ENCODE results near the gene TMEM132D.

TMEM132D gene

DNA sequence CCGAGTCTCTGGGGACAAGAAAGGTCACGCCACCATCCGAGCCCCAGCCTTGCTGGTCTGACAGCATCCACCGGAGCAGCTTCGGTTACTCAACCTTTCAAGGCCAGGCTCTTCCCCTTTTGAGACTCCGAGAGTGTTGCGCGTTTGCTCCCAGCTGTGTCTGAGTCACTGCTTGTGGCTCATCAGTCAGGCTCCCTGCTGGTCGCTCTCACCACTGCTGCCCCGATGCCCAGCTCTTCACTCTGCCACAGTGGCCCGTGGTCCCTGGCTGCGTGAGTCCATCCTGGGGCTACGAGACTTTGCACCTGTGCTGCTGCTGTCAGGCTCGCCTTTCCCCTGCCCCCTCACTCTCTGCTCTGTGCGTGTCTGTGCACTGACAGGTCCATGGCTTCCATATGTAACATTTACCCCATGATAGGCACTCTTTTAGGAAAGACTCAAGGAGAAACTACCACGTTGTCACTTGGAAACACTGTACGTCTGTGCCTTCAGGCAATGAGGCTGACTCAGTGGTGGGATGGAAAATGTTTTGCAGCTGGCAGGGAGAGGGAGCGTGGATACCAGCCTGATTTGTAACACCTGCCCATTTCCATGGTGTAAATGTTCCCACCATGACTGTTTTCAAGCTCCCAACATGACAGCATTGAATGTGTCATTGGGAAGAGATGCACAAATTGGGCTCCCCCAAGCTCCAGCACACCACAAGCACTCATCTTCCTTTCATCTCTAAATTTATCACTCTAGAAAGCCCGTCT is 350.7 kb downstream of the TMEM132D start:
- Histone ChIP-seq H2BK5ac (ENCODE audit: low read depth, low read length, poor library complexity, severe bottlenecking) (no peak overlapping the region), H3K4ac (ENCODE audit: low read depth in 1 of 2, low read length in 2 of 2) (no peak overlapping the region), H2AFZ (ENCODE audit: low read depth, low read length) (no peak overlapping the region), H2BK12ac (ENCODE audit: low read length in 2 of 2) (no peak overlapping the region), H3K4me3 (ENCODE audit: insufficient read depth in 1 of 2, low read depth in 1 of 2, low read length in 2 of 2) (no peak overlapping the region), H3K27me3 (ENCODE audit: control insufficient read depth in 1 of 2, insufficient read depth in 1 of 2, low read length in 2 of 2) (no peaks in the 10 kb centered on the region), H3K4me1 (ENCODE audit: control insufficient read depth, insufficient read depth, low read depth, low read length) (peaks cover 4% of the 10 kb centered on the region), H3K79me1 (replicated peaks; ENCODE audit: low read length, poor library complexity, severe bottlenecking) (no peaks in the 10 kb centered on the region), H3K27ac (ENCODE audit: low read length, poor library complexity, severe bottlenecking) (no peak overlapping the region), H4K91ac (ENCODE audit: low read length) (no peak overlapping the region), H4K8ac (ENCODE audit: low read length) (no peak overlapping the region), H2BK15ac (ENCODE audit: low read depth, poor library complexity, severe bottlenecking) (no peak overlapping the region), H3K9me3 (ENCODE audit: control insufficient read depth, low read length) (peaks cover 46% of the 10 kb centered on the region), H3K4me2 (ENCODE audit: low read length, poor library complexity, severe bottlenecking) (no peak overlapping the region), H3K18ac (ENCODE audit: low read depth in 1 of 2, low read length in 2 of 2) (no peak overlapping the region), H3K14ac (ENCODE audit: low read length in 2 of 2) (no peak overlapping the region), H2BK120ac (ENCODE audit: low read depth, low read length) (no peak overlapping the region), H2AK5ac (ENCODE audit: low read length, severe bottlenecking) (no peak overlapping the region), H3K9ac (ENCODE audit: low read length) (no peak overlapping the region), H3K23ac (ENCODE audit: low read length in 2 of 2) (no peak overlapping the region), H3K36me3 (ENCODE audit: control insufficient read depth in 1 of 2, insufficient read depth in 2 of 2, low read depth in 1 of 2, low read length in 2 of 2) (no peaks in the 10 kb centered on the region)
- no peak for DNase-seq
- 74% methylated on average over 19 of the region's 19 CpGs for WGBS

DNA sequence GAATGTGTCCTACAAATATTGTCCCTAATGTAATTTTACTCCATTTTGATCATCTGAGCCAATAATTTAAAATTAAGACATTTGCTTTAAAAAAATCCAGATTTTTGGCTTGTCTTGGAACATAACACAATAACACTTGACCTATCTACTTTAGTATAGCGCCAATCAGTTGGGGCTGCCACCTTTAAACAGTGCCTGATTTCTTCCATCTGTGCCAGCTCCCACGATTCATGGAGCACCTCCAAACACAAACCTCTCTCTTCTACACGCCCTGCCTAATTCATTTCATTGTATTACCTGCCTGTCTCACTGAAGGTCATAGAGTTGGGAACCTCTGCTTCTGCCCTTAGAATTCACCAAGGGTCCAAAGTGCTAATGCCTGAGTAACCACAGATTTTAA is 352.4 kb downstream of the TMEM132D start:
- 66% methylated on average over 3 of the region's 3 CpGs for WGBS
- Histone ChIP-seq H3K23ac (ENCODE audit: low read length in 2 of 2) (no peak overlapping the region), H3K9ac (ENCODE audit: low read length) (no peak overlapping the region), H3K14ac (ENCODE audit: low read length in 2 of 2) (no peak overlapping the region), H2BK12ac (ENCODE audit: low read length in 2 of 2) (no peak overlapping the region), H2AFZ (ENCODE audit: low read depth, low read length) (no peak overlapping the region), H4K91ac (ENCODE audit: low read length) (no peak overlapping the region), H4K8ac (ENCODE audit: low read length) (no peak overlapping the region), H3K4ac (ENCODE audit: low read depth in 1 of 2, low read length in 2 of 2) (no peak overlapping the region), H3K4me2 (ENCODE audit: low read length, poor library complexity, severe bottlenecking) (no peak overlapping the region), H2BK120ac (ENCODE audit: low read depth, low read length) (no peak overlapping the region), H2BK15ac (ENCODE audit: low read depth, poor library complexity, severe bottlenecking) (no peak overlapping the region), H2BK5ac (ENCODE audit: low read depth, low read length, poor library complexity, severe bottlenecking) (no peak overlapping the region), H3K27me3 (ENCODE audit: control insufficient read depth in 1 of 2, insufficient read depth in 1 of 2, low read length in 2 of 2) (no peaks in the 10 kb centered on the region), H2AK5ac (ENCODE audit: low read length, severe bottlenecking) (no peak overlapping the region), H3K9me3 (ENCODE audit: control insufficient read depth, low read length) (peaks cover 46% of the 10 kb centered on the region), H3K27ac (ENCODE audit: low read length, poor library complexity, severe bottlenecking) (no peak overlapping the region), H3K79me1 (replicated peaks; ENCODE audit: low read length, poor library complexity, severe bottlenecking) (no peaks in the 10 kb centered on the region), H3K4me1 (ENCODE audit: control insufficient read depth, insufficient read depth, low read depth, low read length) (peaks cover 4% of the 10 kb centered on the region), H3K4me3 (ENCODE audit: insufficient read depth in 1 of 2, low read depth in 1 of 2, low read length in 2 of 2) (no peak overlapping the region), H3K18ac (ENCODE audit: low read depth in 1 of 2, low read length in 2 of 2) (no peak overlapping the region), H3K36me3 (ENCODE audit: control insufficient read depth in 1 of 2, insufficient read depth in 2 of 2, low read depth in 1 of 2, low read length in 2 of 2) (no peaks in the 10 kb centered on the region)
- DNase-seq, result no peak

GRCh38 chr12:129550353-129550752 is 353.5 kb downstream of the TMEM132D start:
- H3K79me1 ChIP-seq (replicated peaks; ENCODE audit: low read length, poor library complexity, severe bottlenecking), result no peaks in the 10 kb centered on the region
- H3K27ac ChIP-seq (ENCODE audit: low read length, poor library complexity, severe bottlenecking), result no peak overlapping the region
- H3K14ac ChIP-seq (ENCODE audit: low read length in 2 of 2), result no peak overlapping the region
- H3K4me1 ChIP-seq (ENCODE audit: control insufficient read depth, insufficient read depth, low read depth, low read length), result peaks cover 4% of the 10 kb centered on the region
- no peak overlapping the region for H2AFZ ChIP-seq (ENCODE audit: low read depth, low read length)
- no peak overlapping the region for H3K23ac ChIP-seq (ENCODE audit: low read length in 2 of 2)
- H3K4me3 ChIP-seq (ENCODE audit: insufficient read depth in 1 of 2, low read depth in 1 of 2, low read length in 2 of 2), result no peak overlapping the region
- H2BK120ac ChIP-seq (ENCODE audit: low read depth, low read length), result no peak overlapping the region
- WGBS, result 64% methylated on average over 3 of the region's 3 CpGs
- peaks cover 41% of the 10 kb centered on the region for H3K9me3 ChIP-seq (ENCODE audit: control insufficient read depth, low read length)
- peaks cover 0 to 3% of the 10 kb centered on the region in 2 experiments for H3K27me3 ChIP-seq (ENCODE audit: control insufficient read depth in 1 of 2, insufficient read depth in 1 of 2, low read length in 2 of 2)
- H2BK15ac ChIP-seq (ENCODE audit: low read depth, poor library complexity, severe bottlenecking), result no peak overlapping the region
- H3K4me2 ChIP-seq (ENCODE audit: low read length, poor library complexity, severe bottlenecking), result no peak overlapping the region
- H3K9ac ChIP-seq (ENCODE audit: low read length), result no peak overlapping the region
- H2AK5ac ChIP-seq (ENCODE audit: low read length, severe bottlenecking), result no peak overlapping the region
- H4K91ac ChIP-seq (ENCODE audit: low read length), result no peak overlapping the region
- H2BK12ac ChIP-seq (ENCODE audit: low read length in 2 of 2), result no peak overlapping the region
- H3K36me3 ChIP-seq (ENCODE audit: control insufficient read depth in 1 of 2, insufficient read depth in 2 of 2, low read depth in 1 of 2, low read length in 2 of 2), result no peaks in the 10 kb centered on the region
- no peak overlapping the region for H2BK5ac ChIP-seq (ENCODE audit: low read depth, low read length, poor library complexity, severe bottlenecking)
- H4K8ac ChIP-seq (ENCODE audit: low read length), result no peak overlapping the region
- no peak for DNase-seq
- H3K18ac ChIP-seq (ENCODE audit: low read depth in 1 of 2, low read length in 2 of 2), result no peak overlapping the region
- no peak overlapping the region for H3K4ac ChIP-seq (ENCODE audit: low read depth in 1 of 2, low read length in 2 of 2)

- Histone ChIP-seq H2BK12ac (ENCODE audit: low read length in 2 of 2) (no peak overlapping the region), H3K14ac (ENCODE audit: low read length in 2 of 2) (no peak overlapping the region), H3K4me2 (ENCODE audit: low read length, poor library complexity, severe bottlenecking) (no peak overlapping the region), H3K18ac (ENCODE audit: low read depth in 1 of 2, low read length in 2 of 2) (no peak overlapping the region), H3K23ac (ENCODE audit: low read length in 2 of 2) (no peak overlapping the region), H3K27me3 (ENCODE audit: control insufficient read depth in 1 of 2, insufficient read depth in 1 of 2, low read length in 2 of 2) (peaks cover 0 to 3% of the 10 kb centered on the region in 2 experiments), H2AFZ (ENCODE audit: low read depth, low read length) (no peak overlapping the region), H2AK5ac (ENCODE audit: low read length, severe bottlenecking) (no peak overlapping the region), H3K9me3 (ENCODE audit: control insufficient read depth, low read length) (peaks cover 42% of the 10 kb centered on the region), H4K91ac (ENCODE audit: low read length) (no peak overlapping the region), H2BK120ac (ENCODE audit: low read depth, low read length) (no peak overlapping the region), H3K9ac (ENCODE audit: low read length) (no peak overlapping the region), H3K79me1 (replicated peaks; ENCODE audit: low read length, poor library complexity, severe bottlenecking) (no peaks in the 10 kb centered on the region), H3K4ac (ENCODE audit: low read depth in 1 of 2, low read length in 2 of 2) (no peak overlapping the region), H2BK15ac (ENCODE audit: low read depth, poor library complexity, severe bottlenecking) (no peak overlapping the region), H3K4me1 (ENCODE audit: control insufficient read depth, insufficient read depth, low read depth, low read length) (peaks cover 4% of the 10 kb centered on the region), H4K8ac (ENCODE audit: low read length) (no peak overlapping the region), H3K4me3 (ENCODE audit: insufficient read depth in 1 of 2, low read depth in 1 of 2, low read length in 2 of 2) (no peak overlapping the region), H3K36me3 (ENCODE audit: control insufficient read depth in 1 of 2, insufficient read depth in 2 of 2, low read depth in 1 of 2, low read length in 2 of 2) (no peaks in the 10 kb centered on the region), H2BK5ac (ENCODE audit: low read depth, low read length, poor library complexity, severe bottlenecking) (no peak overlapping the region), H3K27ac (ENCODE audit: low read length, poor library complexity, severe bottlenecking) (no peak overlapping the region)
- 70% methylated on average over 5 of the region's 5 CpGs for WGBS
- DNase-seq, result no peak
Observed at GRCh38 chr12:129549656-129550055, 354.2 kb downstream of the TMEM132D start.

Measured in mesenchymal stem cell (in vitro differentiated cells and primary cell).